GM12801 (cell line): ENCODE results near the gene ETV7.

Experiments
- CTCF ChIP-seq: IDR thresholded peaks from one replicate; pipeline ENCODE4 v1.5.1; 2011; ENCODE audit warnings: control low read depth; ENCODE audit not compliant: insufficient read length; ENCODE audit errors: extremely low read depth

ETV7 gene

DNA sequence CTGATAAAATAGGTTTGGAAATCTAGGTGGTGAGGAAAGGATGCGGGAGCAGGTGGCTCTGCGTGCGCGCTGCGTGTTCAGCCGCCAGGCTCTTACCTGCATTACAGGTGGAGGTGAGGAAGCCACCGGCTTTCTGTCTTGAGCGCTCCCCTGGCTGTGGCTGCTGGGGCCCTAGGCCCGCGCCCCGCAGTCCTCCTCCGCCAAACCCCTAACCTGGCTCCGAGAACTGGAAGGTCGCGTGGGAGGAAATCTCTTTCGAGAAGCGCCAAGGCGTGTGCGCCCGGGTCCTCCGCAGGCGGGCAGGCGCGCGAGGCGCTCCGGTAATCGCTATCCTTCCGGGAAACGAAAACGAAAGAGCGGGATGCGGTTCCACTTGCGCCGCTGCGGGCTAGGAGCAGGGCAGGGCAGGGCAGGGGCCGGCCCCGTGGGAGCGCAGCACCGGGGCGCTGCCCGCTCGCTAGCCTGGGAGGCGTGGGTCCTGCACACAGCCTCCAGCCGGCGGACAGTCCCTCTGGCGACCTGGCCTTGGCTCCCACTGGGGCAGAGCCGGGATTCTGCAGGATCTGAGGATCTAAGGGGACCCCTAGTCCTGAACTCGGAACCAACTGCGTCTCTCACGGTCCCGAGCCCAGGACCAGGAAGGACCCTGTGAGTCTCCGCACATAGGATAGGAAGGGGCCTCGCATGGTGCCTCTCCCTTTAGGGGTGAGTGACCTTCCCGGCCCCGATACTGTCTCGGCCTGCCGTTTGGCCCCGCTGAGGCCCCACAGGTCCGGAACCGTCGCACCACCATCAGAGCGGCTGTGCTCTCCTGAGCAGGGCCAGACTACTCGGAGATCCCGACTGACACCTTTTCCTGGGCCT is at the start of gene ETV7:
Gene ETV7 (minus strand): TSS at position 230 of the 864 bp plus-strand sequence. CDS start 128 bp downstream, at position 102.
- no peak for TF ChIP-seq CTCF

DNA sequence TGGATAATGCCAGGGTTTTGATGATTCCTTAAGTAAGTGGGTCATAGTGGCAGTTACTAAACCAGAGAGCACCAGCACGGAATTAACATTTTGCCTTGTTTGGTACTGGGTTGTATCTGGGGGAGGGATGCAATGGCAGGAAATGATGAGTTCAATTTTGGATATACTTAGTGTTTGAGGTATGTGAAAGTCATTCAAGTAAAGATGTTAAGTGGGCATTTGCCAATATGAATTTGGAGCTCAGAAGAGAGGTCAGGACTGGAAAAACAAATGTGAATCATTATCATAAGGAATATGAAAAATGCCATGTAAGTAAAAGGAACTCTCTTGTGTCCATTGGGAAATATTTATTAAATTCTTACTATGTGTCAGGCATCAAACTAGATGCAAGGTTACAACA is 49.0 kb upstream of the ETV7 start:
- TF ChIP-seq CTCF: no peak

DNA sequence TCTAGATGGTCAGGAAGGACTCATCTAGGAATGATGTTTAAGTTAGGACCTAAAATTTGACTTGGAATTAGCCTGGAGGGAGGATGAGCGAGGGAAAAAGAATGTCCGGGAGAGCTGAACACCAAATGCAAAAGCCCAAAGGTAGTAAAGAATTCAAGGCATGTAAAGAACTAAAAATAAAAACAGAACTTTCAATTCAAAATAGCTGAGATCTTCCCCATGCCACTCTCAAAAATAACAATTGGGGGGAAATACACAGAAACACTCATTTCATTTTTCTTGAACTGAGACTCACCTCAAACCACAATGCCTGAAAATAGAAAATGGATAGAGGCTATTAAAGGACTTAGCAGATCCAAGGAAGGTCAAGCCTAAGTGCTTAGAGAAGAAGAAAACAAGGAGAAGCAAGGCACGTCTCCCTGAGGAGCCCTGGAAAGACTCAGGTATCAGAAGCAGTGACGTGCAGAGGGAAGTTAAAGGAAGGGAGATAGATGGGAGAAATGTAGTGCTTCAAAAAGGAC is 44.7 kb upstream of the ETV7 start:
- TF ChIP-seq CTCF: no peak

DNA sequence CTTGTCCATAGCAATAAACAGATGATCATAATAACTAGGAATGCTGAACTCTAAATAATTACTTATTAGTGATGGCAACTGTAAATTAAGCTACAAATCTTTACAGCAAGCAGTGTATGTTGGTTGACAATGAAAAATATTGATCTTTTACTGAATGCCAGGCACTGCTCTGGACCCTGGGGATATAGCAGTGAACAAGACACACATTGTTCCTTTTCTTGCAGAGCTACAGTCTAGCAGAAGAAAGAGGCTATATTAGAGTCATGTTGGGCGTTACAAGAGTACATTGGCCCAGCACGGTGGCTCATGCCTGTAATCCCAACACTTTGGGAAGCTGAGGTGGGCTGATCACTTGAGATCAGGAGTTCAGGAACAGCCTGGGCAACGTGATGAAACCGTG is 43.7 kb upstream of the ETV7 start:
- TF ChIP-seq CTCF: no peak

GRCh38 chr6:36430351-36430750 is 42.9 kb upstream of the ETV7 start:
- TF ChIP-seq CTCF: no peak

DNA sequence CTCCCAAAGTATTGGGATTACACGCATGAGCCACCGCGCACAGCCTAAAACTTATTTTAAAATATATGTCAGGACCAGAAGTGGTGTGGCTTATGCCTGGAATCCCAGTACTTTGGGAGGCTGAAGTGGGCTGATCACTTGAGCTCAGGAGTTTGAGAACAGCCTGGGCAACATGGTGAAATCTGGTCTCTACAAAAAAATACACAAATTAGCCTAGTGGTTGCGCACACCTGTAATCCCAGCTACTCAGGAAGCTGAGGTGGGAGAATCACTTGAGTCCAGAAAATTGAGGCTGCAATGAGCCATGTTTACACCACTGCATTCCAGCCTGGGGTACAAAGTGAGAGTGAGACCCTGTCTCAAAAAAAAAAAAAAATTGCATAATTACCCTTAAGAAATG is 41.4 kb upstream of the ETV7 start:
- no peak for TF ChIP-seq CTCF

GRCh38 chr6:36426622-36427021 is 39.2 kb upstream of the ETV7 start:
- TF ChIP-seq CTCF: no peak
